K562 (cell line): ENCODE results near the gene CCL3.
"Not testable (repeated sequence)": the region's sequence is repeated elsewhere in the genome, so short reads cannot be mapped to it uniquely, and the experiment has no call there.

ENCODE experiments used
- BHLHE40 ChIP-seq: IDR thresholded peaks from 2 replicates; pipeline ENCODE4 v1.6.1; 2011; ENCODE audit warnings: low read length, improper control_type of control experiment
- CTCF ChIP-seq, 3 experiments: IDR thresholded peaks in 2 of 3; conservative IDR thresholded peaks in 1 of 3; 2 replicates each; pipeline ENCODE4 v1.5.1; 2011 to 2012; ENCODE audit warnings: low read length in 3 of 3, mild to moderate bottlenecking in 3 of 3, control low read depth in 2 of 3, improper control_type of control experiment in 1 of 3, inconsistent platforms in 1 of 3, low read depth in 1 of 3, mixed read lengths in 1 of 3, moderate library complexity in 1 of 3; ENCODE audit not compliant: insufficient read depth in 2 of 3
- ILK ChIP-seq: fragments of 450-650 bp; IDR thresholded peaks from 2 replicates; pipeline ENCODE4 v1.6.1; 2016; ENCODE audit warnings: missing genetic modification characterization, low read depth, mild to moderate bottlenecking, missing compliant biosample characterization, moderate library complexity, borderline replicate concordance
- POLR2A ChIP-seq: fragments of 450-650 bp; conservative IDR thresholded peaks from 2 replicates; pipeline ENCODE4 v1.6.1; 2016
- ZNF551 ChIP-seq: fragments of 250-450 bp; sonication (Bioruptor Pico); IDR thresholded peaks from 2 replicates; pipeline ENCODE4 v1.5.0; 2021; ENCODE audit warnings: mild to moderate bottlenecking, moderate library complexity

- not testable (repeated sequence) for TF ChIP-seq ZNF551 (CRISPR knock-in tag); ILK (tag); CTCF (IDR thresholded peaks at IDR 0.05 in 2 of 3, conservative IDR thresholded peaks at IDR 0.05 in 1 of 3; ENCODE audit: insufficient read depth in 2 of 3, low read depth in 1 of 3, low read length in 3 of 3); POLR2A; BHLHE40
Measured at GRCh38 chr17:36104246-36104645, 14.3 kb upstream of the CCL3 start.
